ENCODE results near the gene CHURC1.

CHURC1 gene

GRCh38 chr14:64951291-64951690, 37.0 kb downstream of the CHURC1 start:
- in situ Hi-C loops (cut with HindIII; ENCODE audit: low pct_ligation_motif_present, low pct_unique_long_range_greater_than_20kb, low sequenced_read_pairs), result no loop called here
- DNase-seq, result no peak

- in situ Hi-C loops (cut with HindIII; ENCODE audit: low pct_ligation_motif_present, low pct_unique_long_range_greater_than_20kb, low sequenced_read_pairs), result no loop called here
- DNase-seq, result no peak
Measured at GRCh38 chr14:64951724-64952123, 37.5 kb downstream of the CHURC1 start.

GRCh38 chr14:64952598-64953309, 38.5 kb downstream of the CHURC1 start:
- in situ Hi-C loops (cut with HindIII; ENCODE audit: low pct_ligation_motif_present, low pct_unique_long_range_greater_than_20kb, low sequenced_read_pairs), result no loop called here
- no peak for DNase-seq

DNA sequence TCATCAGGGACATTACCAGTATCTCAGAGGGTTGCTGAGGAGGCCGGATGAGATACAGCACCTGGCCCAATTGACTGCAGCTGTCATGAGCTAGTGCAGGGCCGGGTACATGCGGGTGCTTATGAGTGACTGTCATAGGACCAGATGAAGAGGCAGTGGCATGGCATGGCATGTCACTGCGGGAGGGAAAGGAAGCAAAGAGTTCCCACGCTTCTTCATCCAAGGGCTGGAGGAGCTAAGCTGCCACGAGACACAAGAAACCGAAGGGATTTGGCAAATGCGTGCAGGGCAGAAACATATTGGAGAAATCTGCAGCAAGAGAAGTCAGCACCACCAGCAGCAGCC, 39.0 kb downstream of the CHURC1 start:
- in situ Hi-C loops (cut with HindIII; ENCODE audit: low pct_ligation_motif_present, low pct_unique_long_range_greater_than_20kb, low sequenced_read_pairs), result no loop called here
- no peak for DNase-seq

GRCh38 chr14:64953661-64954060, 39.4 kb downstream of the CHURC1 start:
- no peak for DNase-seq
- in situ Hi-C loops (cut with HindIII; ENCODE audit: low pct_ligation_motif_present, low pct_unique_long_range_greater_than_20kb, low sequenced_read_pairs), result no loop called here

- in situ Hi-C loops (cut with HindIII; ENCODE audit: low pct_ligation_motif_present, low pct_unique_long_range_greater_than_20kb, low sequenced_read_pairs), result no loop called here
- DNase-seq, result no peak
Measured at GRCh38 chr14:64954491-64955240, 40.4 kb downstream of the CHURC1 start.

GRCh38 chr14:64955297-64955696, 41.0 kb downstream of the CHURC1 start:
- no peak for DNase-seq
- in situ Hi-C loops (cut with HindIII; ENCODE audit: low pct_ligation_motif_present, low pct_unique_long_range_greater_than_20kb, low sequenced_read_pairs), result no loop called here

GRCh38 chr14:64956697-64957406, 42.6 kb downstream of the CHURC1 start:
- in situ Hi-C loops (cut with HindIII; ENCODE audit: low pct_ligation_motif_present, low pct_unique_long_range_greater_than_20kb, low sequenced_read_pairs), result no loop called here
- DNase-seq, result no peak

DNA sequence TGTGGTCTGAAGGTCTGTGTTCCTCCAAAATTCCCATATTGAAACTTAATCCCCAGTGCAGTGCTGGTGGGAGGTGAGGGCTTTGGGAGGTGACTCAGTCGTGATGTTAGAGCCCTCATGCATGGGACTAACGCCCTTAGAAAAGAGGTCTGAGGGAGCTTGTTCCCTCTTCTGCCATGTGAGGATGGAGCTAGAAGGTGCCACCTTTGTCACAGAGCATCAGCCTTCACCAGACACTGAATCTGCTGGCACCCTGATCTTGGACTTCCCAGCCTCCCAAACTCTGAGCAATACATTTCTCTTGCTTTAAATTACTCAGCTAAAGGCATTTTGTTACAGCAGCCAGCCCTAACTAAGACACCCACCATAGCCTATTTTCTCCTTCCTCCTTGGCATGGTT, 43.9 kb downstream of the CHURC1 start:
- in situ Hi-C loops (cut with HindIII; ENCODE audit: low pct_ligation_motif_present, low pct_unique_long_range_greater_than_20kb, low sequenced_read_pairs), result no loop called here
- no peak for DNase-seq

DNA sequence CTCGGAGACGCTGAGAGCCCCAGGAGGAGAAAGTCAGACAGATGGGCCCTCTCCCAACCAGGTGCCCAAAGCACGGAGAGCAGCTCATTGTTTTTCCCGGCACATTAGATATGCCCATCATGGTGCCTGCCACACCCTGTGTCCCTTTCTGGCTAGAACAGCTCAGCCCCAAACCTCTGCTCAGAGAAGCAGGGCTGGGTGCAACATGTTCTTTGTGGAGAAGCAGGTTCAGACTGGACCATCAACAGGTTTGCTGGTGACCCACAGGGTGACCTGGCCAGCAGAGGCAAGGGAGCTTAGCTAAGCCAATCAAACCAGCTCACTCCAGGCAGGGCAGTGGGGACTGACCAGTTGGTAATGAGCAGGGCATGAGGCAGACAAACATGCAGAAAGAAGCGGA, 44.5 kb downstream of the CHURC1 start:
- in situ Hi-C loops (cut with HindIII; ENCODE audit: low pct_ligation_motif_present, low pct_unique_long_range_greater_than_20kb, low sequenced_read_pairs), result no loop called here
- DNase-seq, result no peak

GRCh38 chr14:64960762-64961276, 46.6 kb downstream of the CHURC1 start:
- in situ Hi-C loops (cut with HindIII; ENCODE audit: low pct_ligation_motif_present, low pct_unique_long_range_greater_than_20kb, low sequenced_read_pairs), result no loop called here
- DNase-seq, result no peak

DNA sequence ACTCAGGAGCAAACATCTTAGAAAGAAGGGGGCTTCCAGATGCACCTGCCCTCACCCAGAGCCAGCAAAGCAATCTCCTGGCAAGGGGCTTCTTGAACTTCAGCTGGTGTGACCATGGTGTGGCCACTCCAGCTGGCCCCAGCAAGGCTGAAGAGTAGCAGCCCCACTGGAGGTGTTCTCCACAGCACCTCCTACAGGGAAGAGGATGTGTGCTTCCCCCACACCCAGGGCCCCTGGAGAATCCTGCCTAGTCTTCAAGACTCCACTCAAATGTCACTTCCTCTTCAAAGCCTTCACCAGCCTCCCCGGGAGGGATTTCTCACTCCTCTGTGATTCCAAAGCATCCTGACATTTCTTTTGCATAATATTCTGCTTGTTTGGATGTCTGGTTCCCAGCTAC, 49.4 kb downstream of the CHURC1 start:
- in situ Hi-C loops (cut with HindIII; ENCODE audit: low pct_ligation_motif_present, low pct_unique_long_range_greater_than_20kb, low sequenced_read_pairs), result no loop called here
- no peak for DNase-seq

DNA sequence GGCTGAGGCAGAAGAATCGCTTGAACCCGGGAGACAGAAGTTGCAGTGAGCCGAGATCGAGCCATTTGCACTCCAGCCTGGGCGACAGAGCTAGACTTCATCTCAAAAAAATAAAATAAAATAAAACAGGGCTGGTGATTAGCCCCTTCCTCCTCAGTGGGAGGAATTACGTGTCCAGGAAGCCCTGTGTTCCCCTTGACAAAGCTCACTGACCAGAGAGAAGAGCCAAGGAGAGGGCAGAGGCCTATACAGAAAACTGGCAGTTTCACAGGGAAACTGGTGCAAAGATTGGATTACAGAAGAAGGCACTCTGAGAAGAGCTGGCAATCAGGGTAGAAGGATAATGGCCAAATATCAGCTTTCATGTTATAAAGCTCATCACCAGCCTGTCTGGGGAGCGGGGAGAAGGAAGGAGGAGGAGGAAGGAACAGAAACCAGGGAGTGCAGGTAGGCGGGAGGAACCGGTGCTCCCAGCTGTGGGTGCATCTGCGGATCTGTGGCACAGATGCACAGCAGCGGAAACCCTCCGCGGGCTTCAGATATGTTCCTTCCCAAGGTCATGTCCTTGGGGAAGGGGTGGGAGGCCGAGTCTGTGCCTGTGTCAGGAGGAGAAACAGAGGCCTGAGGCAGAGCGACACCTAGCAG, 51.2 kb downstream of the CHURC1 start:
- no peak for DNase-seq
- in situ Hi-C loops (cut with HindIII; ENCODE audit: low pct_ligation_motif_present, low pct_unique_long_range_greater_than_20kb, low sequenced_read_pairs), result no loop called here

DNA sequence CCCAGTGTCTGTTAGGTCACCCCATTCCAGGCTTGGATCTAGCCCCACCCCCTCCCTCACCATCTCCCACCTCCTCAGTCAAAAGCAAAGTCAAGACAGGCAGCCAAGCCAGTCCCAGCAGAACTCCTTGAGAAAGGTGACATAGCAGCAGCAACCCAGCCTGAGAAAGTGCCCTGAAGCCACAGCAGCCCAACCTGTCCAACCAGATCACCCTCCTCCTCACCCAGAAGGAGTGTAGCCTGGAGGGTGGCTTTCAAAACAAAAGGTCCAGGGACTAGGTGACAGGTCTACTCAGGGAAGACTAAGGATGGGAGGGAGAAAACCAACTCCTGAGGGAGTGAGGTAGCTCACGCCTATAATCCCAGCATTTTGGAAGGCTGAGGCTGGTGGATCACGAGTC, 52.7 kb downstream of the CHURC1 start:
- DNase-seq, result no peak
- in situ Hi-C loops (cut with HindIII; ENCODE audit: low pct_ligation_motif_present, low pct_unique_long_range_greater_than_20kb, low sequenced_read_pairs), result no loop called here

DNA sequence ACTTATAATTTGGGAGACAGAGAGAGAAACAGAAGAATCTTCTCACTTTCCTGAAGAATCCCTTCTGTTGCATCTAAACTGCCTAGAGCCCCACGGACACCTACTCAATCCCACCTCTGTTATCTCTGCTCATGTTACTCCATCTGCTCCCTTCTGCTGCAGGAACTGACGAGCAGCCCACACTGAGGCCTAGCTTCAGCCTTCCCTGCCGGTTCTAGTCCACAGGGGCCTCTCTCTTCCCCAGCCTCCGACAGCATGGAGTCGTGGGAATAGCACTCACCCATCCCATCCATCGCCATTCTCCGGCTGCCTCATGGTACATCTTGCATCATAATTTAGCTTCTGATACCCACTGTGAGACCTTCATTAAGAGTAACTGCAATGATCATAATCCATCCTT, 53.9 kb downstream of the CHURC1 start:
- DNase-seq, result no peak
- in situ Hi-C loops (cut with HindIII; ENCODE audit: low pct_ligation_motif_present, low pct_unique_long_range_greater_than_20kb, low sequenced_read_pairs), result no loop called here

DNA sequence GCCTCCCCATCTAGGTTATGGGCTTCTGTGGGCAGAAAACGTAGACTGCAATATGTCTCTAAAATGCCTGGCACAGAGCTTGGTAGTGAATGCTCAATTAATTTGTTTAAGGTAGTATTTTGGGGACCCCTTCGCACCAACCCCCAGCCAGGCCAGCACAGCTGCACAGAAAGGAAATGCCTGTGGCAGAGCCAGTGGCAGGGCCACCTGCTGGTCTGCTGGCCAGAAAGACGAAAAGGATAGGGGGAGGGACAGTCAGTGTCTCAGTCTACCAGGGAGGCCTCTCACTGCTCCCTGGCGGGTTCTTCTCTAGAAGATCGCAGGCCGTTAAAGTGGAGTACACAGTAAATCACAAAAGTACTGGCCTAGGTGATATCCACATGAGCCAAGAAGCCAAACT, 54.4 kb downstream of the CHURC1 start:
- in situ Hi-C loops (cut with HindIII; ENCODE audit: low pct_ligation_motif_present, low pct_unique_long_range_greater_than_20kb, low sequenced_read_pairs), result no loop called here
- no peak for DNase-seq

DNA sequence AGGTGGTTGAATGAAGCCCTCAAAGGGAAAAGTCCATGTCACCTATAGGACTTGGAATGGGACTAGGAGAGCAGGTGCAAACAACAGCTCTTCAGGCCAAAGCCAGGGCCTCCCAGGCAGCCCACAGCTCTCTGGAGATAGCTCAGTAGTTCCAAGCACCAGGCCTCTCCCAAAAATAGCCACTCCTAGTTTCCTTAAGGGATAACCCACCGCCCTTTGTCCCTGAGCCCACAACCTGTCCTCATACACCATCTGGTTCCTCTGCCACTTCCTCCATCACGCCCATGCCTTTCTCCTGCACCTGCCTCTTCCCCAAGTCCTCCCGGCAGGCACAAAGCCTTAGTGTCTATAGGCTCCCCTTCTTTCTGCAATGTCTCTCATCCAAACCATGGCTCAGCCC, 55.8 kb downstream of the CHURC1 start:
- no peak for DNase-seq
- in situ Hi-C loops (cut with HindIII; ENCODE audit: low pct_ligation_motif_present, low pct_unique_long_range_greater_than_20kb, low sequenced_read_pairs), result no loop called here

DNA sequence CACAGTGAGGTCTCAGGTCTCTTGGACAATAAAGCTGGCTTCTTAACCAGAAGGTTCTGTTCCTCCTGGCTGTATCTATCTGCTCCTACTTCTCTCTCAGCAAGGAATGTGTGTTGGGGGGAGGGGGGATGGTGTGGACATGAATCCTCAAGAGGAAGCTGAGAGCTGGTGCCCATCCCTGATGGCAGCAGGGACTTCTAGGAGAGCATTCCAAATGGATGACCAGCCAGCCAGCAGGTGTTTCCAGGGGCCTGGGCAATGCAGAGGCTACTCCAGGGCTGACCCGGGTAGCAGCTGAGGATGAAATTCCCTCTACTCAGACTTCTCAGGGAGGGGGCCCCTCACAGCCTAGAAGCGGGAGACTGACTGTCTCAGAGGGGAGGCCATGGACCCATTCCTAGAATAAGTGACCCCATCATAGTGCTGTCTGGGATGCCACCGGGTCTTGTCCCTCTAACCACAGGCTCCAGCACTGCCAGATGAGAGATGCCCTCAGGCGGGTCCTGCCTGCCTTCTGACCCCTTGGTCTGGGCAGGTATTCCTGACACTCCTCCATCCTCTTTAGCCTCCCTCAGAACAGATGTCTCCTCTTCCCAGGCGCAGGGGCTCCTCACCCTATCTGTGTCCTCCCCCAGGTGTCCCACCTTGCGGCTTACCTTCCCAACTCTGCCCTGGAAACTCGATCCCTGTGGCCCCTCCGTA, 56.7 kb downstream of the CHURC1 start:
- DNase-seq, result peak; percentile 54
- in situ Hi-C loops (cut with HindIII; ENCODE audit: low pct_ligation_motif_present, low pct_unique_long_range_greater_than_20kb, low sequenced_read_pairs), result no loop called here
